Muscle of back (tissue), 11 donors: Measurements from ENCODE around the gene ATXN7L3. TPM values are rescaled to one million over a fixed set of nuclear protein-coding genes. Genes with fewer than 3 reads are reported as not detected.
"Not testable (repeated sequence)": the region's sequence is repeated elsewhere in the genome, so short reads cannot be mapped to it uniquely, and the experiment has no call there.

Experiments used
- DNase-seq, 3 donors: peaks; one replicate each; pipeline versions ENCODE4 v3.0.0 to v3.0.0-alpha.2; 2013
- polyA plus RNA-seq, 10 donors: library from polyadenylated mRNA; unstranded; fragments of 120-200 nt; gene quantifications; one replicate each; pipeline ENCODE4 v1.2.1, GENCODE V29; 2013; ENCODE audit not compliant: insufficient read length in 10 of 10

The ATXN7L3 gene
- polyA plus RNA-seq, 10 donors: 44.2 to 57.6 (median 49.0) TPM

DNA sequence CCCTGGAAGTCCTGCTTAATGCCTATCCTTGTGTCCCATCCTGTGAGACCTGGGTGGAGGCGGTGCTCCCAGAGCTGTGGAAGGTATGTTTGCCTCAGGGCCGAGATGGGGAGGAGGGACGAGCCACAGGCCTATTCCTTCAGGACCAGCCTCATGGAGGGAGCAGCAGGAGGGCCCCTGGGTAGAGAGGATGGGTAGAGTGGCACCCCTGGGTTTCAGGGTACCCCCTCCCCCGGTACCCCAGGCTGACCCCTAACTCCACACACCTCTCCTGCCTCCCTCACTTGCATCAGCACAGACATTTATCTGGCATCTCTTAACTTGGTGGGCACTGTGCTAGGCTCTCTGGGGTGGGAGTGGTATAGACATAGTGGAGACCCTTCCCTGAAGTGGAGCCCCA is 22.0 kb downstream of the ATXN7L3 start:
- no peak for DNase-seq

DNA sequence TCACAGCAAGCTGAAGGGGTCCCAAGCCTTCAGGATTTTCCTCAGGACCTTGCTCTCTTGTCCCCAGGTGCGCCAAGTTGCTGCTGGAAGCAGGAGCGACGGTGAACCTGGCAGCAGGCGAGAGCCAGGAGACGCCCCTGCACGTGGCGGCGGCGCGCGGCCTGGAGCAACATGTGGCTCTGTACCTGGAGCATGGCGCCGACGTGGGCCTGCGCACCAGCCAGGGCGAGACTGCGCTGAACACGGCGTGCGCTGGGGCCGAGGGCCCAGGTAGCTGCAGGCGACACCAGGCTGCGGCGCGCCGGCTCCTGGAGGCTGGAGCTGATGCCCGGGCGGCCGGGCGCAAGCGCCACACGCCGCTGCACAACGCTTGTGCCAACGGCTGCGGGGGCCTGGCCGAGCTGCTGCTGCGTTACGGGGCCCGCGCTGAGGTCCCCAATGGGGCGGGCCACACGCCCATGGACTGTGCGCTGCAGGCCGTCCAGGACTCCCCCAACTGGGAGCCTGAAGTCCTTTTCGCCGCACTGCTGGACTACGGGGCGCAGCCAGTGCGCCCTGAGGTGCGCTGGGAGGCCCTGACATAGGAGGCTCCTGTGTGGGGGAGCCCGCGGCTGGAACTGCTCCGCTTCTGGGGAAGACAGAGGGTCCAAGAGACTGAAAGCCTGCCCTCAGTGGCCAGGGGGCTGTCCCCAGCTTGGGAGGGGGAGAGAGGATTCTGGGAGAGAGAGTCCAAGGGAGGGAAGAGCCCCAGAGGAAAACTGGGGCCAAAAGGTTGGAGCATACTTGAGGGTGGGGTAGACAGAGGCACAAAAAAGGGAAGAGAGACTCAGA is 22.8 kb downstream of the ATXN7L3 start:
- no peak for DNase-seq

DNA sequence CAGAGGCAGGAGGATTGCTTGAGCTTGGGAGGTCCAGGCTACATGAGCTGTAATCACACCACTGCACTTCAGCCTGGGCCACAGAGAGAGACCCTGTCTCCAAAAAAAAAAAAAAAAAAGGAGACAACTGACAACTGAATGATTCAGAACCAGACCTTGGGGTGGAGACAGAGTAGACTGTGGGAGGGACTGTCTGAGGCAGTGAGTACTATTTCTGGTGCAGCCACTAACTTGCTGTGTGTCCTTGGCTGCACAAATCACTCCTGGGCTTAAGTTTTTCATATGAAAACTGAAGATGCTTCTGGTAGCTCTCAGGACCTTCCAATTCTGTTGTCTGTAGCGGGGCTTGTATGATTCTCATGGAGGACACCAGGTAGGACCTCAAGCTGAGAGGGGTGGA is 23.4 kb downstream of the ATXN7L3 start:
- no peak for DNase-seq

DNA sequence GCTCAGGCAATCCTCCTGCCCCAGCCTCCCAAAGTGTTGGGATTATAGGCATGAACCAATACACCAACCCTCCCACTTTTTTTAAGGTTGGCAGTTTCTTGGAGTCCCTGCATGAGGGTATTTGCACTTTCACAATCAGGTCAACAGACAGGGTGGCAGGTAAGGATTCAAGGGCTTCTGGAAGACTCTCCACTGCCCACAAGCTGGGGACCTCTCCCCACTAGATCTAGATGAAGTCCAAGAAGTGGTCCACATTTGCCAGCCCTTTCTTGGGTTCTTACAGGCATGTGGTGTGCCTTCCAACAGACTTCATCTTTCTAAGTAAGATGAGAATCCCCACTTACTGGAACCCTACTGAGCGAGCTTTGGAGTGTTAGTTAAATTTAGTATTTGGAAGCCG is 25.3 kb downstream of the ATXN7L3 start:
- no peak for DNase-seq

DNA sequence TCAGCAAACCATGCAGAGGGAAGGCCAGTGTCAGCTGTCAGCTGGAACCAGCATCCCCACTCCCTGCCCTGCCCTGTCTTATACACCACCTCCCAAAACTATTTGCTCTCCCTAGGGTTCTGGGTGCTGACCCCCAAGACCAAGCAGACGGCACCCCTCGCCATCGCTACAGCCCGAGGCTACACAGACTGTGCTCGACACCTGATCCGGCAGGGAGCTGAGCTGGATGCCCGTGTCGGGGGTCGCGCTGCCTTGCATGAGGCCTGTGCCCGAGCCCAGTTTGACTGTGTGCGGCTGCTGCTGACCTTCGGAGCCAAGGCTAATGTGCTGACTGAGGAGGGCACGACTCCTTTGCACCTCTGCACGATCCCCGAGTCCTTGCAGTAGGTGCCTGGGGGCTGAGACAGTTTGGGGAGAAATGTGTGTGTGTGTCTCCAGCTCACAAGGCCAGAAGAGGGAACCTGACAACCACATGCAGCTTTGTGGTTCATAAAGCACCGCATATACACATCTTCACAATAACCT is 27.7 kb downstream of the ATXN7L3 start:
- no peak for DNase-seq

DNA sequence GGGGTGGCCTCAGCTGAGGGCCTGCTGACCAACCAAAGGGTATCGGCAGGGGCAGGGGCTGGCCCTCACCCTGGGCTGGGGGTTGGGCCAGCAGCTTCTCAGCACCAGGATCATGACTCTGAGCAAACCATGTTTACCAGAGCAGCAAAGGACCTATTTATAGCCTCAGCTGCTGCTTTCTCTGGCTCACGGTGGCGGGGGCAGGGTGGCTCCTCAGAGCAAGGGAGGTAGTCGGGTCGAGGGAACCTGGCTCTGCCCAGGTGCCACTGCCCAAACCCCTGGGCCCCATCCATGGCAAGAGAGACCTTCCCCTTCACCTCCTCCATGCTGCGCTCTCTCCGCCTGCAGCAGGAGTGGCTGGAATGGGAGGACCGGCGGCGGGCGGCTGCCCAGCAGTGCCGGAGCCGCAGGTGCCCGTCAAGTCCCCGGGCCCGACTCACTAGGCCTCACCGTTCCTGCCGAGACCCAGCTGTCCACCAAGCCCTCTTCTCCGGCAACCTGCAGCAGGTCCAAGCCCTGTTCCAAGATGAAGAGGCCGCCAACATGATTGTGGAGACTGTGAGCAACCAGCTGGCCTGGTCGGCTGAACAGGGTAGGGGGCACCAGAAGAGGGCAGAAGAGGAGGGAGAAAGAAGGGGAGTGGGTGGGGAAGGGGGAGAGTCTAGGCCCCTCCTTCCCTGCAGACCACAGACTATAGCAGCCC is 29.0 kb downstream of the ATXN7L3 start, which contains the start of gene ASB16:
Gene ASB16 (plus strand): TSS at position 206 of the 703 bp plus-strand sequence. CDS start 86 bp downstream, at position 292.
- DNase-seq: peak in 2 of 3 donors; percentile 36 to 48

DNA sequence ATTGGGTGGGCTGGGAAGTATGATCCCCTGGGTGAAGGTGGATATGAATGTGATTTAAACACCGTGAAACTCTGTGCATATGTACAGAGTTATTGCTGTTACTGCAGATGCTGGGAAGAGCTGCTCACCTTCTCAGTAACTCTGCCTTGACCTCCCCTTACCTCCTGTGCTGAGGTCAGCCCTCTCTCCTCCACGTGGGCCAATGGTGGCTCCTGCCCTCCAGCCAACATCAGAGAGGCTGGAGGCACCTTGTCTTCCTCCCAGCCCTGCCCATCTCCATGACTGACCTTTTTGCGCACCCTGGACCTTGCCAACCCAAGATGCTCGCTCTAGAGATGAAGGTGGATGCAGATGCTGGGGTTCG is 29.6 kb downstream of the ATXN7L3 start:
- DNase-seq: no peak

DNA sequence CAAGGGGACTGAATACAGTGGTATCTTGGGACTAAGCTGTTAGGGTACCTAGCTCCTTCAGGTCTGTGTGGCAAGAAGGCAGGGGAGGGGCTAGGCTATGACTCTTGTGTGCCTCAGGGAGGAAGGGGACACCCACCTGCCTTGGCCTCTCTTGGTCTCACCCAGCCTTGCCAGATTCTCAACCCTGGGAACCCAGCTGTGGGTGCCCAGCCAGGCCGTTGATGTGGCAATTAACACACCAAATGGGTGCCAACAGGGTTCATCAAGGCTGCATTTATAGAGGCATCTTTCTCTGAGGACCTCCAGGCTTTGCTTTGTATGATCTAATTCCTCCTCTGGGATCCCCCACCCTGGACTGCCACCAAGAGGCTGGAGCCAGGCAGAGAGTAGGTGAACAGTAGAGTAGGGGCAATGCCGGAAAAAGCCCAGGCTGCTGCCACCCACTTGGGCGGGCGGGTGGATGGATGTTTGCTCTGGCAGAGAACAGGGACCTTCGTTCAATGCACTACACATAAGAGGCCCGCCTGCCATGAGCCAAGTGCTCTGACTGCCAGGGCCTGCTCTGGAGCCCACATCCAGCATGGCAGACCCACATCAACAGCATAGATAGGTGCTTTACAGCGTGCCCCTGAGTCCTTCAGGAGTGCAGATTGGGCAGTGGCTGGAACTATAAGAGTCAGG is 32.4 kb downstream of the ATXN7L3 start:
- DNase-seq: no peak

DNA sequence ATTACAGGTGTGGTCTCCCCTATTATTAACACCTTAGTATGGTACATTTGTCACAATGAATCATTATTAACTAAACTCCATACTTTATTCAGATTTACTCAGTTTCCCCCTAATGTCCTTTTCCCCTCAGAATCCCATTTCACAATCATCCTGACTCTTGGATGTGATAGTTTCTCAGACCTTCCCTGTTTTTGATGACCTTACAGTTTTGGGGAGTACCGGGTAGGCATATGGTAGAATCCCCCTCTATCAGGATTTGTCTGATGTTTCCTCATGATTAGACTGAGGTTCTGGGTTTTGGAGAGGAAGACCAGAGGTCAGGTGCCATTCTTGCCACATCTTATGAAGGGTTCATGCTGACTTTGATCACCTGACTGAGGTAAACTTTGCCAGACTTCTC is 35.2 kb downstream of the ATXN7L3 start:
- no peak for DNase-seq

DNA sequence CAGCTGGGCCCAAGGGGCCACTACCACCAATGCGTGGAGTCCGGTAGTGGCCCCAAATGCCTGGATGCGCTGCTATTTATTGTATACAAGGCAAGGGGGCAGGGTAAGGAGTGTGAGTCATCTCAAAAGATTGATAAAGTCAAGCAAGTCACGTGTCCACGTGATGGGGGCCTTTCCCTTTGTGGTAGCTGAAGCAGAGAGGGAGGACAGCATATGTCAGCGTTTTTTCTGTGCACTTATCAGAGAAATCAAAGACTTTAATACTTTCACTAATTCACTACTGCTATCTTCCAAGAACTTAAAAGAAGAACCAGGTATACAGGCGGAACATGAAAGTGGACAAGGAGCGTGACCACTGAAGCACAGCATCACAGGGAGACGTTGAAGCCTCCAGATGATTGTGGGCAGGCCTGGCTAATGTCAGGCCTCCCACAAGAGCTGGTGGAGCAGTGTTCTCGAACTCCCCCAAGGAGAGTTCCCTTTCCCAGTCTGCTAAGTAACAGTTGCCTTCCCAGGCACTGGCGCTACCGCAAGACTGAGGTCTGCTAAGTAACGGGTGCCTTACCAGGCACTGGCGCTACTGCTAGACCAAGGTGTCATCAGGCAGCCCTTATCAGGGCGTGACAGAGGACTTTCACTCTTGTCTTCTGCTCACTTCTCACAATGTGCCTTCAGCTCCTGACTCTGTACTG is 40.0 kb downstream of the ATXN7L3 start:
- DNase-seq: no peak

DNA sequence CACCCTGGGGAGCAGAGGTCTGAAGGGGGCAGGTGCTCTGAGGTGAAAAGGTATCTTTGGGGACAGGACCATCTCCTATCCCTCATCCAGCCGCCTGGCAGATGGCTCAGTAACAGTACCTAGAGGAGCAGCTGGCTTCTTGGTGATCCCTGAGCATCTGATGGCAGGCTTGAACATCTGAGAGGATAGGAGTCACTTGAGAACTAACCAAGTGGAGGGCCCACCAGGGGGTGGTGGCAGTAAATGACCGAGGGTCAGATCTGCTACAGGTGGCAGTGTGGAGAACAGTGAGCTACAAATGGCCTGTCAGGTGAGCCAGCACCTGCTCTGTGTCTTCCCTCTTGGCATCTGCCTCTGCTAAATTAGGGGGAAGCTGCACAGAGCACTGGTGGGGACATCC is 44.2 kb downstream of the ATXN7L3 start:
- DNase-seq: no peak

DNA sequence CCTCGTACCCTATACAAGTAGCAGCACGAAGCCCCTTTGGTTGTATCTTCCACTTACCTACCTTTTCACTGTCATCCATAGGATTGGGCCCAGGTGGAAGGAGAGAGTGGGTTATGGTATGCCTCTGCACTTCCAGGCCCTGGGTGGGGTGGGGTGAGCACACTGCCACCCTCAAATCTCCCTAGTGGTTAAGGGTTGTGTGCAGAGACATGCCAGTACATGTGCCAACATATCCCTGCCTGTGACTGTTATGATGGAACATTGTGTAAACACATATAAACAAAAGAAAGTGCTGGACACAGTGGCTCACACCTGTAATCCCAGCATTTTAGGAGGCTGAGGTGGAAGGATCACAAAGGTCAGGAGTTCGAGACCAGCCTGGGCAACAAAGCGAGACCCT is 46.8 kb downstream of the ATXN7L3 start:
- DNase-seq: no peak

DNA sequence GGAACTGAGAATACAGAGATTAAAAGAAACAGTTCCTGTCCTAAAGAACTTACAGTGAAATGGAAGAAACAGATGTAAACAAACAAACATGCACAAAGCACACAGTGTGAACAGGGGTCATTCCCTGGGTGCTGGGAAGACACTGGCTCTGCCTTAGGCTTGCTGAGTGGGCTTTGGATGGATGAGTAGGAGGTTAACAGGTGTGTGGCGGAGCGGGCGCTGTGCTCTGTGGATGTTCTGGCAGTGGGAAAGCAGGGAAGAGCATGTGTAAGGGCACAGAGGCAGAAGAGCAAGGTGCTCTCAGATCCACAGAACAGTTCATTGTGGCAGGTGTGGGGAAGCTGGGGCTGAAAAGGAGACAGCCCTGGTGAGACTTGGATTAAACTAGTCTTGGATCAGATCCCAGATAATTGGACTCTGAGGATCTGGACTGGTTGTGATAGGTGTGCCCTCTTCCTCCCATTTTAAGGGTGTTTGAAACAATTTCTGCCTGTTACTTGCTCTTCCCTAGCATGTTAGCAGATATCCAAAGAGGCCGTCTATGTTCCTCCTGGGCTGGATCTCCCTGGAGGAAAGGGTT is 49.8 kb downstream of the ATXN7L3 start:
- no peak for DNase-seq

DNA sequence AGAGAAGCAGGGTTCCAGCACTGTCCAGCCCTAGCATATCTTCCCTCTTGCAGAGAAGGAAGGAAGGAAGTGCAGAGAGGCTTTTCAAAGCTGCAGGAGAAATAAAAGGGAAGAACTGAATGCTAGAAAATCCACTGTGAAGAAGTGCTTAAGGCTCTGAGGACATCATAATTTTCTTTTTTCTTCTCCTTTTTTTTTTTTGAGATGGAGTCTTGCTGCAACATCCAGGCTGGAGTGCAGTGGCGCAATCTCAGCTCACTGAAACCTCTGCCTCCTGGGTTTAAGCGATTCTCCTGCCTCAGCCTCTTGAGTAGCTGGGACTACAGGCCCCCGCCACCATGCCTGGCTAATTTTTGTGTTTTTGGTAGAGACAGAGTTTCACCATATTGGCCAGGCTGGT is 50.6 kb downstream of the ATXN7L3 start:
- not testable (repeated sequence) for DNase-seq

DNA sequence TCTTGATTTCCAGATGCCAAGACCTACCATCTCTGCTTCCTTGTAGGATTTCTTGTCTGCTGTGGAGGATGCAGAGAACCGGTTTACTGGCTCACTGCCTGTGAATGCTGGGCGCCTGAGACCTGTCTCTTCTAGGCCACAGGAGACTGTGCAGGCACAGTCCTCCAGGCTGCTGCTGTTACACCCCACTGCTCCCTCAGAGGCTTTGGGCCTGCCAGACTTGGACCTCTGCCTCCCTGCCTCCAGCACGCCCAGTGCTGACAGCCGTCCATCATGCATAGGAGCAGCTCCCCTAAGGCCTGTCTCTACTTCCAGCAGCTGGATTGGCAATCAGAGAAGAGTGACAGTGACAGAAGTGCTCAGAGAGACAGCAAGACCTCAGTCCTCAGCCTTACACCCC is 51.9 kb downstream of the ATXN7L3 start:
- DNase-seq: no peak

DNA sequence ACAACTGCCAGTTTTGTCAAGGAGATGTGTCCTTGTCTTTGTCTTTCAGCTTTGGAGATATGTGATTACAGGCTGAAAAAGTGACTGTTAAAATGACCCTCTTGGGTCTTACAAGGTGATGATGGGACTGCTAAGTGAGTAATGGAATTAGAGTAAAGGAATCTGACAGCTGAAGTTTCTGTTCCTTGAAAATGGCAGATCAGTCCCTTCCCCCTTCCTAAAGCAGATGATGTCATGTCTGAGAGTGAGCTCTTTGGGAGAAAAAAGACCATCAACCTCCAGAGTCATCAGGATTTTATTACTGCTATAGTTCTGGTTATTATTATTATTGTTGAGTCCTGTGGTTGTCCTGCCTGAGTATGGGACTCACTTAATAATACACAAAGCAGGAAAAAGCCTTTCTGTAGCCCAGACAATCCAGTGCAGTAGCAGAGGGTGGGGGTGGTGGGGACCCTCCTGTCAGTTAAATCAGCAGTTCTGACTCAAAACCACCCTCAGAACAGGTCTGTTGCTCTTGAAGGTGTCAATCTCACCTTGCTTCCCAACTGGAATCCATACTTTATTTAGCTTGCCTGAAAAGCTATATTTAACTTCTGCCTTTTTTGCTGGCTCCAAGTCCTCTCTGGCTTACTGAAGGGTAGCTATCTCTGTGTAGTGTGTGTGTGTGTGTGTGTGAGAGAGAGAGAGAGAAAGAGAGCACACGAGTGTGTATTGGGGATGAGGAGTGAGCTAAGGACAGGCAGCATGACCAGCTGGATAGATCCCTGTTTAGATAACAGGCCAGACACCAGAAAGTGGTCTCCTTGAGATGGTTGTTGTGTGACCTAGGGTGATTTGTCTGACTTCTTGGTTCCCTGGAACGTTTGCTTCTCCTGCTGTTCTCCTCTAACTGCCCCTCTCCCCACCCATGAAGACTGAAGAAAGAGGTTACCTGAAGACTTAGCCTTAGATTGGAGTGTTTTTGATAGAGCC is 53.0 kb downstream of the ATXN7L3 start:
- no peak for DNase-seq

DNA sequence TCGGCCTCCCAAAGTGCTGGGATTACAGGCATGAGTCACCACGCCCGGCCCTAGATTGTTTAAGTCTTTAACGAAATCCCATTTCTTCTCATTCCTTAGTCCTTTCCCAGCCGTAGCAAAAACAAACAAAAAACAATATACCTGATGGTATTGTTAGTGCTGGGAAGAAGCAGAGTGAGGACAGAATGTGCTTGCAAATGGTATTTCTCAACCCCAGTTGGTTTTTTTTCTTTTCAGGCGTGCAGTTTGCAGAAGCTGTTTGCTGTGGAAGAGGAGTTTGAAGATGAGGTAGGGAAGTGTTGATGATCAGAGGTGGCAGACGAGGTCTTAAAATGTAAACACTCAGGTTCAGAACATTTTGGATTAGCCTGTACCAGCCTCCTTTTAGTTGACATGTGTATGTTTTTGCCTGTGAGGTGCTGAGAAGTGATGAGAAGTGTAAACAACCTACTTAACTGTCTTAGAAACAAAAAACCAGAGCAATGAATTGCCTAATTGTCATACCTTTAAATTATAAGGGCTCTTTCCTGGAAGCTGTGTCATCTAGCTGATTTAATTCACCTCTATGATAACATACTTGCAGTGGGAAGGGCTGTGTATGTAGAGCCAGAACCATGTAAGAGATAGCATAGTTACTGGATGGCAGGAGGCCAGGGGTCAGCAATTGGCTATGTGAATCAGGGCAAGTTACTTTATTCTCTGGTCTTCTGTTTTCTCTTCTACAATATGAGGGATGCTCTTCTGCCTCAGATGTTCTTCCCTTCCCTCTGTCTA is 54.5 kb downstream of the ATXN7L3 start:
- no peak for DNase-seq

DNA sequence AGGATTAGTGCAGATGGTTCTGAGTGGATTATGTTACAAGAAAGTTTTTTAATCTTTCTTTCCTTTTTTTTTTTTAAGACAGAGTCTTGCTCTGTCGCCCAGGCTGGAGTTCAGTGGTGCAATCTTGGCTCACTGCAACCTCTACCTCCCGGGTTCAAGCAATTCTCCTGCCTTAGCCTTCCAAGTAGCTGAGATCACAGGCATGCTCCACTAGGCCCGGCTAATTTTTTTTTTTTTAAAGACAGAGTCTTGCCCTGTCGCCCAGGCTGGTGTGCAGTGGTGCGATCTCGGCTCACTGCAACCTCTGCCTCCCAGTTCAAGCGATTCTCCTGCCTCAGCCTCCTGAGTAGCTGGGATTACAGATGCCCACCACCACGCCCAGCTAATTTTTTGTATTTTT is 55.8 kb downstream of the ATXN7L3 start:
- not testable (repeated sequence) for DNase-seq
